Measurements from ENCODE around the gene PLCH1. TPM values are rescaled to one million over a fixed set of nuclear protein-coding genes. Genes with fewer than 3 reads are reported as not detected.

Gene PLCH1
- total and polyA plus RNA-seq, 5 donors, result 1.1 to 6.3 (median 3.4) TPM

- Histone ChIP-seq H3K4me1 (ENCODE audit: control insufficient read depth, insufficient read depth, low read length) (no peaks in the 10 kb centered on the region), H3K4me3 (ENCODE audit: low read length) (no peak overlapping the region), H3K27me3 (ENCODE audit: control insufficient read depth, insufficient read depth) (no peaks in the 10 kb centered on the region), H3K9me3 (ENCODE audit: control insufficient read depth, low read length) (no peaks in the 10 kb centered on the region), H3K27ac (ENCODE audit: low read length) (no peak overlapping the region)
- intact Hi-C loops (cut with DNase I), result no loop called here
- 74% methylated on average over 4 of the region's 4 CpGs for WGBS
- DNase-seq (no peak), ATAC-seq (no peak)
Measured at GRCh38 chr3:155658671-155659261, 86.1 kb downstream of the PLCH1 start.

GRCh38 chr3:155658006-155658405 is 86.9 kb downstream of the PLCH1 start:
- no peaks in the 10 kb centered on the region for H3K27me3 ChIP-seq (ENCODE audit: control insufficient read depth, insufficient read depth)
- no peak overlapping the region for H3K4me3 ChIP-seq (ENCODE audit: low read length)
- intact Hi-C loops (cut with DNase I), result no loop called here
- ATAC-seq, result no peak
- no peak overlapping the region for H3K27ac ChIP-seq (ENCODE audit: low read length)
- H3K9me3 ChIP-seq (ENCODE audit: control insufficient read depth, low read length), result no peaks in the 10 kb centered on the region
- DNase-seq, result no peak
- no peaks in the 10 kb centered on the region for H3K4me1 ChIP-seq (ENCODE audit: control insufficient read depth, insufficient read depth, low read length)
- WGBS, result 84% methylated on average over 5 of the region's 5 CpGs

- DNase-seq (no peak), ATAC-seq (no peak)
- Histone ChIP-seq H3K4me1 (ENCODE audit: control insufficient read depth, insufficient read depth, low read length) (no peaks in the 10 kb centered on the region), H3K27ac (ENCODE audit: low read length) (no peak overlapping the region), H3K4me3 (ENCODE audit: low read length) (no peak overlapping the region), H3K9me3 (ENCODE audit: control insufficient read depth, low read length) (no peaks in the 10 kb centered on the region), H3K27me3 (ENCODE audit: control insufficient read depth, insufficient read depth) (no peaks in the 10 kb centered on the region)
- intact Hi-C loops (cut with DNase I), result no loop called here
- 75% methylated on average over 4 of the region's 4 CpGs for WGBS
Measured at GRCh38 chr3:155657161-155657560, 87.7 kb downstream of the PLCH1 start.

GRCh38 chr3:155656466-155656865 is 88.4 kb downstream of the PLCH1 start:
- DNase-seq, result no peak
- H3K9me3 ChIP-seq (ENCODE audit: control insufficient read depth, low read length), result no peaks in the 10 kb centered on the region
- H3K4me1 ChIP-seq (ENCODE audit: control insufficient read depth, insufficient read depth, low read length), result no peaks in the 10 kb centered on the region
- ATAC-seq, result no peak
- WGBS, result 90% methylated on average over 1 of the region's 1 CpG
- intact Hi-C loops (cut with DNase I), result no loop called here
- H3K27ac ChIP-seq (ENCODE audit: low read length), result no peak overlapping the region
- no peak overlapping the region for H3K4me3 ChIP-seq (ENCODE audit: low read length)
- H3K27me3 ChIP-seq (ENCODE audit: control insufficient read depth, insufficient read depth), result no peaks in the 10 kb centered on the region

GRCh38 chr3:155651489-155652218 is 93.2 kb downstream of the PLCH1 start:
- H3K27me3 ChIP-seq (ENCODE audit: control insufficient read depth, insufficient read depth), result no peaks in the 10 kb centered on the region
- no peak overlapping the region for H3K4me3 ChIP-seq (ENCODE audit: low read length)
- H3K4me1 ChIP-seq (ENCODE audit: control insufficient read depth, insufficient read depth, low read length), result no peaks in the 10 kb centered on the region
- 56% methylated on average over 3 of the region's 3 CpGs for WGBS
- ATAC-seq (no peak), DNase-seq (no peak)
- H3K9me3 ChIP-seq (ENCODE audit: control insufficient read depth, low read length), result no peaks in the 10 kb centered on the region
- no peak overlapping the region for H3K27ac ChIP-seq (ENCODE audit: low read length)
- intact Hi-C loops (cut with DNase I), result no loop called here

DNA sequence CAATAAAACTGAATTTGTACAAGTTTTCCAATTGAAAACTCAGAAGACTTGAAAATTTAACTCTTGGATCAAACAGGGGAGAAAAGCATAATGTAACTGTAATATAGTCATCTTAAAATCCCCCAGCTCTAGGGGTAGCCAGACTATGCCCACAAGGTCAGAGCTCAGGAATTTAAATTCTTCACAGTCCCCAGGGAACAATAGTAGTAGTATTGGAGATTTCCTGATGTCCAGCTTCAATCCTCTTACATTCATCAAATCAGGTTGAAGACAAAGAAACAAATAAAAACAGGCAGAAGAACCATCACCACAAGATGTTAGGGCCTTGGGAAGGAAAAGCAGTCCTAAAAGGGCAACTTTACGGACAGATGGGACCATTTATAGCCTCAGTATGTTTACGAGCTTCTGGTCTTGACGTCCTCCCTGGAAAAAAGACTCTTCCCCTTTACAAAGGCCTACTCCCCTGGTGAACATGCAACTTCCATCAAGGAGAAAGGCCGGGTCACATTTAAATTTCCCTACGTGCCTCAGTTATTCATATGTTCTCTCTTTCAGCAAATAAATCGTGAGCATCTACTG is 96.8 kb downstream of the PLCH1 start:
- intact Hi-C loops (cut with DNase I), result no loop called here
- no peak for ATAC-seq
- 84% methylated on average over 6 of the region's 6 CpGs for WGBS

DNA sequence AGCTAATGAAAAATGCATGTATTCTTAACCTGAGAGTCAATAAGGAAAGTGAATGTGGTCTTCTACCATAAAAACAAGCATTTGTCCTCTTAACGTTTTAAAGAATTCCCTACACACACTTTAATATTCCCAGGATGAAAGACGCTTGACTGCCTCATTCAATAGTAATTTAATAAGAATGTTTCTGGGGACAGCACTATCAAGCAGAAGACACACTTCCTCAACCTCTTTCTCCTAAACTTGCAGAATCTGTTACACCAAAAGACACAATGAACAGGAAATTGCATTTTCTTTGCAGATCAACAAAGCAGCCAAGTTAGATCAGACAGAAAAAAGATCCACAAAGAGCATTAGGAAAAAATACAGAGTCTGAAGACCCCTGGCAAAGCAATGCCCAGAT is 97.7 kb downstream of the PLCH1 start:
- 31% methylated on average over 2 of the region's 2 CpGs for WGBS
- H3K4me1 ChIP-seq (ENCODE audit: control insufficient read depth, insufficient read depth, low read length), result no peaks in the 10 kb centered on the region
- H3K27ac ChIP-seq (ENCODE audit: low read length), result no peak overlapping the region
- no peak overlapping the region for H3K4me3 ChIP-seq (ENCODE audit: low read length)
- DNase-seq, result no peak
- ATAC-seq, result no peak
- no peaks in the 10 kb centered on the region for H3K27me3 ChIP-seq (ENCODE audit: control insufficient read depth, insufficient read depth)
- intact Hi-C loops (cut with DNase I), result no loop called here
- no peaks in the 10 kb centered on the region for H3K9me3 ChIP-seq (ENCODE audit: control insufficient read depth, low read length)

More for the DNA sequence above, 96.8 kb downstream of the PLCH1 start:
- no peak for DNase-seq
- Histone ChIP-seq H3K27ac (ENCODE audit: low read length) (no peak overlapping the region), H3K9me3 (ENCODE audit: control insufficient read depth, low read length) (no peaks in the 10 kb centered on the region), H3K27me3 (ENCODE audit: control insufficient read depth, insufficient read depth) (no peaks in the 10 kb centered on the region), H3K4me3 (ENCODE audit: low read length) (no peak overlapping the region), H3K4me1 (ENCODE audit: control insufficient read depth, insufficient read depth, low read length) (no peaks in the 10 kb centered on the region)

DNA sequence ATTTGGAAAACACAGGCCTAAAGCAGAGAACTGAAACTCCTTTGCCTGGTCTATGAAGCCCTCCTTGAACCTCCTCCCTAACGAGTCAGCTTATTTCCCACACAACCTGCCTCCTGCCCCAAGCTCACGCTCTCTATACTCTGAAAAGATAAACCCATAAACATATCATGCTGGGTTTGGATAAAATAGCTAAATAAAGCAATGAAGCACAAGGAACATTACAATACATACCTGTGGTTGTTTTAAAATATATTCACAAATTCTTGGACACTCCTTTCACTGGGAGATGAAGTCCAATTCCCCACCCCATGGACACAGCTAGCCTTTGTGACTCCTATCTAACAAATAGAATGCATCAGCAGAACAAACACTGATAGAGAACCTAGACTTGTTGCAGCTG is 98.2 kb downstream of the PLCH1 start:
- intact Hi-C loops (cut with DNase I), result no loop called here
- WGBS, result 70% methylated on average over 2 of the region's 2 CpGs
- ATAC-seq (no peak), DNase-seq (no peak)
- Histone ChIP-seq H3K4me1 (ENCODE audit: control insufficient read depth, insufficient read depth, low read length) (no peaks in the 10 kb centered on the region), H3K27ac (ENCODE audit: low read length) (no peak overlapping the region), H3K27me3 (ENCODE audit: control insufficient read depth, insufficient read depth) (no peaks in the 10 kb centered on the region), H3K4me3 (ENCODE audit: low read length) (no peak overlapping the region), H3K9me3 (ENCODE audit: control insufficient read depth, low read length) (no peaks in the 10 kb centered on the region)

DNA sequence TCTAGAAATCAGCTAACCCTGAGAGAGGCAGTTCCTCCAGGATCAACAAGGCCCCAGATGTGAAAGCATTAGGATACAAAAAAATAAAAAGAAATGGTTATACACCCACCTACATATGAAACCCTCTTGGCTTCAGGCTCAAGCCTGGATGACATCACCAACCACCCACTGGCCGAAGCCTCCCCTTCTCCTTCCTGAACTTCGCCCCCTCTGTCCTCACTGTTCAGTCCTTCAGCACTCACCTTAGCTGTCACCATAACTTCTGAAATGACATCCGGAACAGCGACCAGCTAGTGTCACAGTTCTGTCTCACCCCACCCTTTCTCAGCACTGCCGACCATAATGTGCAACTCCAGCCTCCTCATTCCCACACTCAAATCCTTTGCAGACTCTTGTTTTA is 98.7 kb downstream of the PLCH1 start:
- Histone ChIP-seq H3K27ac (ENCODE audit: low read length) (no peak overlapping the region), H3K4me3 (ENCODE audit: low read length) (no peak overlapping the region), H3K4me1 (ENCODE audit: control insufficient read depth, insufficient read depth, low read length) (no peaks in the 10 kb centered on the region), H3K27me3 (ENCODE audit: control insufficient read depth, insufficient read depth) (no peaks in the 10 kb centered on the region), H3K9me3 (ENCODE audit: control insufficient read depth, low read length) (no peaks in the 10 kb centered on the region)
- intact Hi-C loops (cut with DNase I), result no loop called here
- ATAC-seq (no peak), DNase-seq (no peak)
- 63% methylated on average over 5 of the region's 5 CpGs for WGBS

DNA sequence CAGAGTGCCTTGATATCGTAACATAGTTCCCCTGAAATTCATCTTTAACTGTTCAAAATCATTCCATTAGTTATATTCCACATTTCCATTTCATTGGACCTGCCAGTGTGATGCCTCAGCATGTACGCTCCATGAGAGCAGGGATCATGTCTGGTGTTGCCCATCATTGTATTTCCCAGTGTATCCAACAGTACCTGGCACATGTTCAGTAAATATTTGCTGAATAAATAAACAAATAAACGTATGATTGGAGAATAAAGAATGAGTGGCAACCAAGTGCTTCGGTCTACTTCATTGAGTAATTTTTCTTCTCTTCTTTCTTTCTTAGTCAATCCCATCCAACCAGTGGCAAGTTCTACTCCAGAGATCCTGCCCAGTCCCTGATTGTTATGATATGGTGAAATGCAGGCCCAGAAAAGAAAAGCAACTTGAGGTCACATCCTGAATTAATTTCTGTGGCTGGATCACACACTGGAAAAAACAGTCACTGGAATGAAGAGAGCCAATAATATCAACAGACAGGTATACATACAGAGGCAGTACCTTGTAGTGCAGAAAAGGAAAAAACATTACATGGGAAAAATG is 101.2 kb downstream of the PLCH1 start:
- ATAC-seq (no peak), DNase-seq (no peak)
- Histone ChIP-seq H3K9me3 (ENCODE audit: control insufficient read depth, low read length) (no peaks in the 10 kb centered on the region), H3K27ac (ENCODE audit: low read length) (no peak overlapping the region), H3K4me3 (ENCODE audit: low read length) (no peak overlapping the region), H3K27me3 (ENCODE audit: control insufficient read depth, insufficient read depth) (no peaks in the 10 kb centered on the region), H3K4me1 (ENCODE audit: control insufficient read depth, insufficient read depth, low read length) (no peaks in the 10 kb centered on the region)
- intact Hi-C loops (cut with DNase I), result no loop called here
- 83% methylated on average over 4 of the region's 4 CpGs for WGBS

- no peak for ATAC-seq
- no peak for DNase-seq
- no peaks in the 10 kb centered on the region for H3K4me1 ChIP-seq (ENCODE audit: control insufficient read depth, insufficient read depth, low read length)
- intact Hi-C loops (cut with DNase I), result no loop called here
- H3K27me3 ChIP-seq (ENCODE audit: control insufficient read depth, insufficient read depth), result no peaks in the 10 kb centered on the region
- WGBS, result 71% methylated on average over 1 of the region's 1 CpG
- no peak overlapping the region for H3K27ac ChIP-seq (ENCODE audit: low read length)
- no peak overlapping the region for H3K4me3 ChIP-seq (ENCODE audit: low read length)
- H3K9me3 ChIP-seq (ENCODE audit: control insufficient read depth, low read length), result no peaks in the 10 kb centered on the region
Measured at GRCh38 chr3:155641956-155642355, 102.9 kb downstream of the PLCH1 start.

All from right cardiac atrium (tissue), 5 donors.